Mesothelial cell of epicardium (in vitro differentiated cells): Measurements from ENCODE around the gene FOXI3. TPM values are rescaled to one million over a fixed set of nuclear protein-coding genes. Genes with fewer than 3 reads are reported as not detected.

ENCODE experiments used
- DNase-seq, 2 experiments: peaks; one replicate each; pipeline ENCODE4 v3.0.0; 2021; ENCODE audit warnings: low spot score in 2 of 2; ENCODE audit not compliant: unreplicated experiment in 2 of 2
- H3K27ac Mint-ChIP-seq: 2 replicates; pipeline ENCODE4 v1.8.0; 2021; ENCODE audit warnings: mixed read lengths
- H3K27me3 Mint-ChIP-seq: 2 replicates; pipeline ENCODE4 v1.8.0; 2021; ENCODE audit warnings: low read depth, mixed read lengths
- H3K36me3 Mint-ChIP-seq: 2 replicates; pipeline ENCODE4 v1.8.0; 2021; ENCODE audit warnings: mixed read lengths
- H3K4me1 Mint-ChIP-seq: 2 replicates; pipeline ENCODE4 v1.8.0; 2021; ENCODE audit warnings: mixed read lengths
- H3K4me3 Mint-ChIP-seq: 2 replicates; pipeline ENCODE4 v1.8.0; 2021; ENCODE audit warnings: mild to moderate bottlenecking, moderate library complexity, mixed read lengths
- H3K9me3 Mint-ChIP-seq: 2 replicates; pipeline ENCODE4 v1.8.0; 2021; ENCODE audit warnings: mixed read lengths
- total RNA-seq: library from RNA; stranded (reverse); gene quantifications from 3 replicates; pipeline ENCODE4 v1.2.1, GENCODE V29; 2021
- TF ChIP-seq, protein P1 (sequence below): fragments of 200-600 bp; sonication (generic); IDR thresholded peaks from one replicate; pipeline ENCODE4 v1.5.0; 2021; ENCODE audit warnings: antibody characterized with exemption; ENCODE audit not compliant: unreplicated experiment

Gene FOXI3
- total RNA-seq, 1 donor from 2014 or later, result 0.40 TPM

DNA sequence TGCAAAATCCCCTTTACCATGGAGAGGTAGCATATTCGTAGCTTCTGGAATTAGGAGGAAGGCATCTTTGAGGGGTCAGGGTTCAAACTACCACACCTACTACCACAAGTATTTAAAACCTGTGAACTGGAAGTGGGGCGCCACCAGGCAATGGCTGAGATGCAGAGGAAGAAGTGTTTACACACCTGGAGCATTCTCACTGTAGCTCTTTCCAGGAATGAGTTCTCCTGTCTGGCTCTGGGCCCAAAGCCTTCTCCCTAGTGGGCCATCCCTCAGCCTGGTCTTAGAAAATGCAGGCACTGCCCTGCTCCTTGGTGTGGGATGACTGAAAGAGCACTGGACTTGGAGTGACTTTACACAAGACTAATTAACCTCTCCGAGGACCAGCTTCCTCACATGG lies 30.7 kb upstream of the FOXI3 start:
- Mint-ChIP-seq H3K4me3 (no peak overlapping the region), H3K27me3 (no peaks in the 10 kb centered on the region), H3K9me3 (no peaks in the 10 kb centered on the region)

DNA sequence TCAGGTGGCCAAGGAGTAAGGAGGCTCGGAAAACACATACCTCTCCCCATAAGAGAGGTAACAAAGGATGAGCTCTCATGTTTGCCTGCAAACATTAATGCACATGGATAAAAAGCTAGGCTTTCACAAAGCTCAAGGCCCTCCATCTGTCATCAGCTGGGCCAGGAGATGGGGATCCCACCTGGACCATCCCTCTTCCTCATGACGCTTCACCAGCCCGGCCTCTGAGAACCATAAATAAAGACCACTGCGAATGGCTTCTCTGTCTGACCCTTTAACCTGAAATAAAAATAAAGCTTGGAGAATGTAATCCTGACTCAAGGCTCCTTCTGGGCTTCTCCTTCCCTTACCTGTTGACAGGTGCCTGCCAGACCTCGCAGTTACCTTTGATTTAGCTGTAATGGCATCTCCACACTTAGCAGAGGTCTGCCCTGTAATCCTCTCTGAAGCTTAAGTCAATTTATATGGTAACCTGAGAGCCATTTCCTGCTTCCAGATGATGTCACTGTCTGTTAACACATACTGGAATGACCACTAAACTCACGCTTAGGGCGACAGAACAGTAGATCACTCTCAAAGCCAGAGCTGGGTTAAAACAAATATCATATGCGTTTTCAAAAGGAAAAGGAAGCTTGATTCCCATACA lies 29.3 kb upstream of the FOXI3 start:
- H3K4me3 Mint-ChIP-seq, result no peak overlapping the region
- peaks cover 7% of the 10 kb centered on the region for H3K4me1 Mint-ChIP-seq
- H3K27ac Mint-ChIP-seq, result no peak overlapping the region
- TF ChIP-seq, protein P1, sequence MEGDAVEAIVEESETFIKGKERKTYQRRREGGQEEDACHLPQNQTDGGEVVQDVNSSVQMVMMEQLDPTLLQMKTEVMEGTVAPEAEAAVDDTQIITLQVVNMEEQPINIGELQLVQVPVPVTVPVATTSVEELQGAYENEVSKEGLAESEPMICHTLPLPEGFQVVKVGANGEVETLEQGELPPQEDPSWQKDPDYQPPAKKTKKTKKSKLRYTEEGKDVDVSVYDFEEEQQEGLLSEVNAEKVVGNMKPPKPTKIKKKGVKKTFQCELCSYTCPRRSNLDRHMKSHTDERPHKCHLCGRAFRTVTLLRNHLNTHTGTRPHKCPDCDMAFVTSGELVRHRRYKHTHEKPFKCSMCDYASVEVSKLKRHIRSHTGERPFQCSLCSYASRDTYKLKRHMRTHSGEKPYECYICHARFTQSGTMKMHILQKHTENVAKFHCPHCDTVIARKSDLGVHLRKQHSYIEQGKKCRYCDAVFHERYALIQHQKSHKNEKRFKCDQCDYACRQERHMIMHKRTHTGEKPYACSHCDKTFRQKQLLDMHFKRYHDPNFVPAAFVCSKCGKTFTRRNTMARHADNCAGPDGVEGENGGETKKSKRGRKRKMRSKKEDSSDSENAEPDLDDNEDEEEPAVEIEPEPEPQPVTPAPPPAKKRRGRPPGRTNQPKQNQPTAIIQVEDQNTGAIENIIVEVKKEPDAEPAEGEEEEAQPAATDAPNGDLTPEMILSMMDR, result no peak
- no peak for DNase-seq
- no peaks in the 10 kb centered on the region for H3K27me3 Mint-ChIP-seq
- no peaks in the 10 kb centered on the region for H3K36me3 Mint-ChIP-seq
- no peaks in the 10 kb centered on the region for H3K9me3 Mint-ChIP-seq

More for the DNA sequence above, 30.7 kb upstream of the FOXI3 start:
- no peak for DNase-seq
- Mint-ChIP-seq H3K27ac (no peak overlapping the region), H3K4me1 (peaks cover 7% of the 10 kb centered on the region), H3K36me3 (no peaks in the 10 kb centered on the region)
- TF ChIP-seq, protein P1, result no peak

DNA sequence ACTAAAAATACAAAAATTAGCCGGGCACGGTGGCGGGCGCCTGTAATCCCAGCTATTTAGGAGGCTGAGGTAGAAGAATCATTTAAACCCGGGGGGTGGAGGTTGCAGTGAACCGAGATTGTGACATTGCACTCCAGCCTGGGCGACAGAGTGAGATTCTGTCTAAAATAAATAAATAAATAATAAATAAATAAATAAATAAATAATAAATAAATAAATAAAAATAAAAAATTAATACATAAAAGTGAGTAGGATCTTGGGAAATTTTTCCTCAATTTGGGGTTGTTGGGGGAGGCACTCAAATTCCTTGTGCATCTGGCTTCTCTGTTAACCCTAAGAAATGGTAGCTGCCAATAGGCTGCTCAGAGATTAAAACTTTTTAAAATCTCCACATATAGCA lies 20.3 kb upstream of the FOXI3 start:
- TF ChIP-seq, protein P1, result no peak
- Mint-ChIP-seq H3K4me3 (no peak overlapping the region), H3K27me3 (peaks cover 1% of the 10 kb centered on the region), H3K4me1 (no peaks in the 10 kb centered on the region), H3K27ac (no peak overlapping the region), H3K9me3 (no peaks in the 10 kb centered on the region), H3K36me3 (no peaks in the 10 kb centered on the region)
- no peak for DNase-seq

DNA sequence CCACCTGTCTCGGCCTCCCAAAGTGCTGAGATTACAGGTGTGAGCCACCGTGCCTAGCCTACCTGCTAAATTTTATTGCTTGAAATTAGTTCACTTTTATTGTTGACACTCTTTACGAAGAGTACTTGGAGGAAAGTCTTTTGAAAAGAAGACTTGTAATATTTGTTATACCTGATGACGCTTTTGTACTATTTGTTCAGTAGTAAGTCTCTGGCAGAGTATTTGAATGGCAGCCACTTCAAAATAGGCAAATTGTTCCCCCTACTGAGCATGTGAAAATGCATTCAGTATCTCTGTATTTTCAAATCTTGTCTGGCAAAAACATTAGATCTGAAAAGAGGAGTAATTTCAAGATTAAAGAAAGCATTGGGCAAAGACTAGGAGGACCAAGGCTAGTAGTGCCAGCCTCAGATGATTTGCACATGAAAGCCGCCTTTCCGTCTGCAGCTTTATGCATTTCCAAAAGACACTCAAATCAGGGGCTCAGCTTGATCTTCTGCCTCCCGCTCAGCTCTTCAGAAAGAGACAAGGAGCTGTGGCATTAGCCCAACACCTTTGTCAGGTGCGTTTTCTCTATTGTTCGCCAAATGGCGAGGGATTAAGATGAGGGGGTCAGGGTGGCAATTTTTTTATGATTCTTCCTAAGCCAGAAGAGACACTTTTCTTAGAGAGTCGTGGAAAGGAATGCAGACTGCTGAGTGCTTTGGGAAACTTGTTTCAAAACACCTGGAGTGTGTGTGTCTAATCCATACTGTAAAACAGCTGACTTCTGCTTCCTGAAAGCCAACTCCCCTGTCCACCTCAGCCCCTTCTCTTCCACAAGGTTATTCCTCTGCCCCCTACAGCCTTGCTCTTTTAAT lies 18.8 kb upstream of the FOXI3 start:
- Mint-ChIP-seq H3K27me3 (peaks cover 1% of the 10 kb centered on the region), H3K36me3 (no peaks in the 10 kb centered on the region), H3K4me1 (no peaks in the 10 kb centered on the region), H3K9me3 (no peaks in the 10 kb centered on the region), H3K27ac (no peak overlapping the region), H3K4me3 (no peak overlapping the region)
- no peak for DNase-seq
- TF ChIP-seq, protein P1, result no peak

DNA sequence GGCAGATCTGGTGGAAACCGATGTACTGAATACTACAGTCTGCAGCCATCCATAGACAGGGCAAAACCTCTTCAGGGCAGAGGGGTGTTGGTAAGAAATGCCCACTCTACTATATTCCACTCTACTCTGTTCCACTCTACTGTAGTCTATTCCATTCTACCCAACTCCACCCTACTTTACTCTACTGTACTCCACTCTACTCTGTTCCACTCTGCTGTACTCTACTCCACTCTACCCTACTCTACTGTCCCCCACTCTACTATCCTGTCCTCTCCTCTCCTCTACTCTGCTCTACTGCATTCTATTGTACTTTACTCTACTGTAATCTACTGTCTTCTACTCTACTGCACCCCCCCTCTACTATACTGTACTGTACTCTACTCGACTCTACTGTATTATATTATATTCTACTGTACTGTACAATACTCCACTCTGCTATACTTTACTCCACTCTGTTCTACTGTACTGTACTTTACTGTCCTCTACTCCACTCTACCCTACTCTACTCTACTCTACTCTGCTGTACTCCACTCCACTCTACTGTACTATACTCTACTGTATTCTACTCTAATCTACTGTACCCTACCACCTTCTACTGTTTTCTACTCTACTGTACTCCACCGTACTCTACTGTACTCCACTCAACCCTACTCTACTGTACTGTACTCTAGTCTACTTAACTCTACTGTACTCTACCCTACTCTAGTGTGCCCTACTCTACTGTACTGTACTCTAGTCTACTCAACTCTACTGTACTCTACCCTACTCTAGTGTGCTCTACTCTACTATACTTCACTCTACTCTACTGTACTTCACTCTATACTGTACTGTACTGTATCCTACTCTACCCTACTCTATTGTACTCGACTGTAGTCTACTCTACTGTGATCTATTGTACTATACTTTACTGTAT lies 17.0 kb upstream of the FOXI3 start:
- Mint-ChIP-seq H3K4me3 (no peak overlapping the region), H3K4me1 (no peaks in the 10 kb centered on the region), H3K27me3 (peaks cover 1% of the 10 kb centered on the region), H3K9me3 (no peaks in the 10 kb centered on the region), H3K36me3 (no peaks in the 10 kb centered on the region), H3K27ac (no peak overlapping the region)
- DNase-seq, result no peak
- TF ChIP-seq, protein P1, result no peak
